Superior temporal gyrus (tissue), 1 donor: ENCODE data around the gene PCGF5.
"Not testable (repeated sequence)": the region's sequence is repeated elsewhere in the genome, so short reads cannot be mapped to it uniquely, and the experiment has no call there.

ENCODE experiments used
- DNase-seq: peaks from one replicate; pipeline ENCODE4 v3.0.0-alpha.2; 2016; ENCODE audit errors: extremely low spot score

The PCGF5 gene

DNA sequence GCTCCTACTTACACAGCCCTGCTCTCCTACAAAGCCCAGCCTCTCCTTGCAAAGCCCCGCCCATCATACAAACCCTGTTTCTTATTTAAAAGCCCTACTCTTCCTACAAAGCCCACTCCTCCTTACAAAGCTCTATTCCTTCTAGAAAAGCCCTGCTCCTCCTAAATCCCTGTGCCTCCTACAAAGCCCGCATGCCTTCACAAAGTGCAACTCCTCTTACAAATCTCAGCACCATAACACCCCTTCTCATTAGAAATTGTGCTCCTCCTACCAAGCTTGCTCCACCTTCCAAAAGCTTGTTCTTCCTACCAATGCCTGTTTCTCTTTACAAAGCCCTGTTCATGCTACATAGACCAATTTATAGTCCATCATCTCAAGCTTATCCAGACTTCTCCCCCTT is 66.1 kb downstream of the PCGF5 start:
- DNase-seq: no peak

DNA sequence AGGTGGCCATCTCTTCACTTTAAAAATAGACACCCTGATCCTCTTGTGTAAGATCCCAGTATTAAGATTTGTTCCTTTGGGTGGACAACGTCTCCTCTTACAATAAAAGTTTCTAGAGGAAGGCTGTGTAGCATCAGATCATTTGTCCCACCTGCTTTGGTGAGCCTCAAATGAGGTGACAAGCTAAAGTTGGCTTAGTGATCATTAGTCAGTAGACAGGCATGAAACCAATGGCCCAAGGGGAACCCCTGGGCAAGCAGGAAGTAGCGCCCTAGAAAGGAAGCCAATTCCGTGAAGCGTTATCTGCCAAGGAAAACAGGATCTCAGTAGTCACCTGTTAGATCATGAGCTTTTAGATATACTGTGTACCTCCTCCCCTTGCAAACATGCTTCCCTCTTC is 66.8 kb downstream of the PCGF5 start:
- no peak for DNase-seq

DNA sequence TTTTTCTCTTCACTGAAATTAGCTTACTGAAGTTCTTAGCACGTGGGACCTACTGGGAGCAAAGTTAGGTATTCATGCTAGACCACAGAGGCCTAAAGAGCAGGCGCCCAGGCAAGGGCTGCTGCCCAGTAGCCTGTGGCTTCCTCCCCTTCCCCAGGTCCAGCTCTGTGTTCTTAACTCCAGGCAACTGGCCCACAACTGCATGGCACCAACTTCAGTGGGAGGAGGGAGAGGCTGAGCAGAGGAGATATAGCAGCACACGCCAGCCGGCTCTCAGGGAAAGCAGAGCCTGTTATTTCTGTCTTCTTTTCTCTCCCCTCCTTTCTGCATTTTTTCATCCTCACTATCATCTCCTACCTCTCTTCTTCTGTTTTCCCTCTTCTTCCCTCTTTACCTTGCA is 67.4 kb downstream of the PCGF5 start:
- no peak for DNase-seq

DNA sequence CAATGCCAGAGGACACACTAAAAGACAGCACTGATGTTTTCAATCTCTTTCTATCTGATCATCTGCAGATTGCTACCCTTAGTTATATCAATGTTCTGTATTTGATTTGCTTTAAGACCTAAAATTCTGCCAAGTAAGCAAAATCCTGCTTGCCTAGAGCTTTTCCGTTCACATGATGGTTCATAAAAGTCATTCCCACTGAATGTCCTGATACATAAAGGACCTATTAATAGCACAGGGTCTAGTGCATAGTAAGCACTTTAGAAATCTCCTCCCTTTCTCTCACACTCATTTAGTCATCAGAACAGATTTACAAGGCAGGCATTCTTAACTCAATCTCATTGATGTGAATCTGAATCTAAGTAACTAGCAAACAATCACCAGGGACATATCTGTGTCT is 68.8 kb downstream of the PCGF5 start:
- DNase-seq: no peak

DNA sequence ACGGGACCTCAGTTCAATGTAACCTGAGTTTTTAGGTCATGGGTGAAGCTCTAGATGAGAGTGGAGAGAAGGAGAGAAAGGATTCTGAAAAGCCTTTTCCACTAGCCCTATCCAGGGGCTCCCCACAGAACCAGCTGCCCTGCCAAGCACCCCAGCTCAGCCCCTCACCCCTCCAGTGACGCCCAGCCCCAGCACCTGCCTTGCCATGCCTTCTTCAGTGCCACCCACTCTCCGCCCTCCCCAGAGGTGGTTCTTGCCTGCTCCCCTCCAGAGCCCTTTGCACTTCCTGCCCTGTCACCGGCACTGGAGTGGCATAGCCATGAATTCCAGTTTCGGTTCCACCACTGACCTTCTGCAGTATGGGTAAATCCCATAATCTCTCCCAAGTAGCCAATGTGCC is 70.1 kb downstream of the PCGF5 start:
- DNase-seq: no peak

- DNase-seq: no peak
These were observed 73.9 kb downstream of the PCGF5 start for GRCh38 chr10:91294134-91294906.

- DNase-seq: no peak
These were observed 74.9 kb downstream of the PCGF5 start for GRCh38 chr10:91295346-91295745.

DNA sequence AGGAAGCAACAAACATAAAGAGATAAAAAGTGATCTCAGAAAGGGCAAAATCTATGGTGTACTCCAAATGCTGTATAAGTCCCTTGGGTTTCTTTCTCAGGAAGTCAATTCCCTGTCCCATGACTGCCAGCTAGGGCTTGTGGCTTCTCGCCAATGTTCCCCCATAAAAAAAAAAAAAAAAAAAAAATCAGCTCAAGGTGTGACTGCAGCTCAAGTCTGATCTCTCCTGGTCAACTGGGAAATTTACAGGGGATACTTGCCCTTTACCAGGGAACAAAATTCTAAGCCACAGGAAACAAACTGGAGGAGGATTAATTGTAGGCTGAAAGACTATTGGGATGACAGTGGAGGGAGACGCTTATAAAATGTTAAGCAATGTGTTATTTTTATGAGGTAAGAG is 76.0 kb downstream of the PCGF5 start:
- DNase-seq: no peak

- DNase-seq: peak; percentile 87
These were observed 77.9 kb downstream of the PCGF5 start for GRCh38 chr10:91298224-91298871.

GRCh38 chr10:91299999-91300575 is 79.6 kb downstream of the PCGF5 start:
- no peak for DNase-seq

GRCh38 chr10:91302946-91303345 is 82.5 kb downstream of the PCGF5 start:
- DNase-seq: not testable (repeated sequence)

- not testable (repeated sequence) for DNase-seq
These were observed 85.5 kb downstream of the PCGF5 start for GRCh38 chr10:91305979-91306378.

GRCh38 chr10:91307489-91307888 is 87.0 kb downstream of the PCGF5 start:
- DNase-seq: no peak

DNA sequence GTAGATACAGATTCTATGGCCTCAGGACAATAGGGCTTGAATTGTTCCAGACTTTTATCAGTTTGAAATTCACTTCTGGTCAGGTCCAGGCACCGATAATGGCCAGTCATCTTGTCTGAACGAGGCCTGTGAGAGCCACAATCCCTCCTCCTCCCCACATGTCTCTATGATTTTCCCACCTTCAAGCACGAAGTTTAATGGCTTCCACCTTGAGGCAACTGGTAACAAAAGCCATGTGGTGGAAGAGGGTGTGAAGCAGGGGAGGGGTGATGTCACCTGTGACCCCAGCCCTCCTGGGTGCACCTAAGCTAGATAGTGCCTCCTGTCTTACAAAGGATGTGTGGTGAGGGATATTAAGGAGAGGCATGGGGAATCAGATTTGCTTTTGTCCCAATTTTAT is 89.2 kb downstream of the PCGF5 start:
- no peak for DNase-seq

DNA sequence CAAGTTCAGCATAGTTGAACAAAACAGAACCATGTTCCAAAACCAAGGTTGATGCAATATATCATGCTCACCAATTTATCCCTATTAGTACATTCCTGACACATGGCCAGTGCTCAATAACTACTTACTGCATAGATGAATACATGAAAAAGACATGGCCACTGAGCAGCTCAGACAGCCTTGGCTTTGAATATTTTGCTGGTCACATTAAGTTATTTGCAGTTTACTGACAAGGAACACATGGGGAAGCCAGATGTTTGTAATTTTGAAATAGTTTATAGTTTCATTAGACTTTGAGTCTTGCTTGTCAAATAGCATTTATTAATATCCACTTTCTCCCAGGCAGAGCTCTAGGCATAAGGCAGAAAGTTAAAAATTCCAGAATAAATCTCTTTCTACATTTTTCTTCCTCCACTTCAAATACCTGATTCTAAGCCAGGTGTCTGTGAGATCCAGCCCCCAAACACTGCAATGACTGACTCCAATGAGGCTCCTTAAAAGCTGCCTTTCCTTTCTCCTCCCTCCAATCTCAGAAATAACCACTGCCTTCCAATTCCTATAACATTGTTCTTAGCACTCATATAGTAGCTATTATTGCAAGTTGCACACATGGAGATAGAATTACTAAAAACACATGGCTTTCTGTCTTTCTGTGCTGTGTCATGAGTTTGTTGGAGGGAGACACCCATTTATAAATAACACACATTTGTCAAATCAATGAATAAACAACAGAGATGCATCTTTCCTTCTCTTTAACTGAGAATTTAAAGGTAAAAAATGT is 91.3 kb downstream of the PCGF5 start:
- DNase-seq: no peak

GRCh38 chr10:91312382-91312733 is 91.9 kb downstream of the PCGF5 start:
- no peak for DNase-seq

- DNase-seq: no peak
These were observed 93.5 kb downstream of the PCGF5 start for GRCh38 chr10:91313796-91314485.

GRCh38 chr10:91316486-91316885 is 96.0 kb downstream of the PCGF5 start:
- DNase-seq: no peak

DNA sequence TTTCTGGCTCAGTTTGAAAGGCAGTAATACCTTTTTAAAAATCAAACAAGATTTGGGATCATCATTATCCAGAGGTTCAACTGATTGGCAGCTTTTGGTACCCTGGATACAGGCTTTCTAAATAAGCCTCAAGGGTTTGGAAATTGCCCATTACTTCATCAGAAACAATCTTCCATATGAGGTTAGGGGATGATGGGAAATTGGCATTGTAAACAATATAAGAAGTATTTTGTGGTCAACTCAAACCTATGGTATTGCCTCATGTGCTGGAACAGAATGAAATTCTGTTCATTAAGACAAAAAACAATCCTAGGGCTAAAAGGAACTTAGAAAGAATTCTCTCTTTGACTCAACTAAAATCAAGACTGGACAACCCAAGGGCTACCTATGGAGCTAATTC is 97.1 kb downstream of the PCGF5 start:
- DNase-seq: no peak

- no peak for DNase-seq
These were observed 98.9 kb downstream of the PCGF5 start for GRCh38 chr10:91319336-91319735.

- not testable (repeated sequence) for DNase-seq
These were observed 102.9 kb downstream of the PCGF5 start for GRCh38 chr10:91323293-91323905.
